Stimulated activated effector memory CD8-positive, alpha-beta T cell treated with anti-CD3 and anti-CD28 coated beads, Interleukin-12 subunit alpha, Interleukin-12 subunit beta, amount 100 ng/mL, for 72 hours (primary cell): Measurements from ENCODE around the gene YY1.
"Not testable (repeated sequence)": the region's sequence is repeated elsewhere in the genome, so short reads cannot be mapped to it uniquely, and the experiment has no call there.

Source experiments
- ATAC-seq: fragments of 150-1000 bp; cut with Tn5 transposase; 2 replicates; pipeline ENCODE4 v1.10.0; 2021
- DNase-seq, 2 donors: peaks; one replicate each; pipeline ENCODE4 v3.0.0; 2021 to 2022; ENCODE audit warnings: low spot score in 2 of 2
- H3K27ac Mint-ChIP-seq: one replicate; pipeline ENCODE4 v1.8.0; 2022; ENCODE audit warnings: mild to moderate bottlenecking, mixed read lengths
- H3K36me3 Mint-ChIP-seq: one replicate; pipeline ENCODE4 v1.8.0; 2022; ENCODE audit warnings: mild to moderate bottlenecking, mixed read lengths
- H3K4me1 Mint-ChIP-seq: one replicate; pipeline ENCODE4 v1.8.0; 2022; ENCODE audit warnings: mixed read lengths
- H3K4me3 Mint-ChIP-seq: one replicate; pipeline ENCODE4 v1.8.0; 2022; ENCODE audit warnings: mild to moderate bottlenecking, mixed read lengths
- H3K9me3 Mint-ChIP-seq: one replicate; pipeline ENCODE4 v1.8.0; 2022; ENCODE audit warnings: mixed read lengths

The YY1 gene

GRCh38 chr14:100238419-100239210 is at the start of gene YY1:
YY1 (plus strand) TSS chr14:100239144; CDS start chr14:100239245, 101 bp downstream.
- Mint-ChIP-seq H3K9me3 (no peaks in the 10 kb centered on the region), H3K4me3 (peak within 1 kb of the TSS; percentile 83), H3K4me1 (peaks cover 62% of the 10 kb centered on the region), H3K27ac (peak within 1 kb of the TSS; percentile 97), H3K36me3 (peaks cover 78% of the 10 kb centered on the region)
- ATAC-seq (peak; percentile 90), DNase-seq (peak; percentile 99)

DNA sequence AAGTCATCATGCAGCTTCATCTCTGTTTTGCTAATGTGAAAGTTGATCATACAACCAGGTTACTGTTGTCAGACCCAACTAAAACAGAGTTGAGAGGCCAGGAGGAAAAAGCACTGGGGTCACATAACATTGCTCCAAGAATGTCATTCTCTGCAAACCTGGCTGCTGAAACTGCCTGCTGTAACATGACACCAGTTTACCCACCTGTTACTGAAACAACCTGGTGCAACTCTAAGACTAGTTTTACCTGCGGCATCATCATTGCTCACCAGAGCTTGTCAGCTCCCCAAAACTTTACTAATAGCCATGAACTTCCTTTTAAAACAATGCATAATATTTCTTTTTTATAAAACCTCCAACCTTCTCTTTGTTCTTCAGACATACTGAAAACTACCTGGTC is 48.8 kb upstream of the YY1 start:
- H3K27ac Mint-ChIP-seq = no peak overlapping the region
- no peak for ATAC-seq

DNA sequence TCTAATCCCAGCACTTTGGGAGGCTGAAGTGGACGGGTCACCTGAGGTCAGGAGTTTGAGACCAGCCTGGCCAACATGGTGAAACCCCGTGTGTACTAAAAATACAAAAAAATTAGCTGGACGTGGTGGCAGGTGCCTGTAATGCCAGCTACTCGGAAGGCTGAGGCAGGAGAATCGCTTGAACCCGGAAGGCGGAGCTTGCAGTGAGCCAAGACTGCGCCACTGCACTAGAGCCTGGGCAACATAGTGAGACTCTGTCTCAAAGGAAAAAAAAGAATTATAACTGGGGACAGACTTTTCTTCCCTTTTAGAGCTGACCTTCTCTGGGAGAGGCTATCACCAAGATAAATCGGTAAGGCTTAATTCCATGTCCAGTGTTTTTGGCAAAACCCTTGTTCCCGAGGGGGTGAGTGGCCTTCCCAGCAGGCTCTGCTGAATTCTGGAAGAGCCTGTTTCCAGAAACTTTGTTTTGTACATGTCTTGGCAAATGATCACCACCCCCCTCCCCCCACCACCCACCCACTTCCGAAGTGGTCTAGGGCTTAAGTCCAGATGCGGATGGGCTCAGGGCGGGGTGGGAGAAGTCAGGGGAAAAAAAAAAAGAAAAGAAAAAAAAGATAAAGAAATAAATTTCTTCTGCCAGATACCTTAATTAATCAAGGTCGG is 47.2 kb upstream of the YY1 start:
- DNase-seq (no peak), ATAC-seq (no peak)
- Mint-ChIP-seq H3K4me1 (peaks cover 8% of the 10 kb centered on the region), H3K27ac (peak overlapping the region; percentile 95), H3K36me3 (peaks cover 7% of the 10 kb centered on the region), H3K4me3 (peak overlapping the region; percentile 78), H3K9me3 (no peaks in the 10 kb centered on the region)

More for the DNA sequence above, 48.8 kb upstream of the YY1 start:
- Mint-ChIP-seq H3K4me1 (peaks cover 8% of the 10 kb centered on the region), H3K4me3 (no peak overlapping the region), H3K9me3 (no peaks in the 10 kb centered on the region), H3K36me3 (peaks cover 7% of the 10 kb centered on the region)
- DNase-seq = no peak

- no peaks in the 10 kb centered on the region for H3K9me3 Mint-ChIP-seq
- H3K27ac Mint-ChIP-seq = peak overlapping the region; percentile 95
- H3K4me1 Mint-ChIP-seq = peaks cover 8% of the 10 kb centered on the region
- DNase-seq = peak in 1 of 2 donors; percentile 74
- peaks cover 7% of the 10 kb centered on the region for H3K36me3 Mint-ChIP-seq
- ATAC-seq = no peak
- peak overlapping the region; percentile 78 for H3K4me3 Mint-ChIP-seq
Measured at GRCh38 chr14:100192250-100192671, 46.7 kb upstream of the YY1 start.

- ATAC-seq (peak; percentile 100), DNase-seq (peak; percentile 100)
- Mint-ChIP-seq H3K27ac (peak overlapping the region; percentile 95), H3K36me3 (peaks cover 7% of the 10 kb centered on the region), H3K4me3 (peak overlapping the region; percentile 78), H3K4me1 (peaks cover 8% of the 10 kb centered on the region), H3K9me3 (no peaks in the 10 kb centered on the region)
Measured at GRCh38 chr14:100192672-100193416, 46.1 kb upstream of the YY1 start.

GRCh38 chr14:100193417-100194357 is 45.3 kb upstream of the YY1 start:
- DNase-seq (no peak), ATAC-seq (peak; percentile 23)
- peaks cover 8% of the 10 kb centered on the region for H3K4me1 Mint-ChIP-seq
- peaks cover 7% of the 10 kb centered on the region for H3K36me3 Mint-ChIP-seq
- peak overlapping the region; percentile 78 for H3K4me3 Mint-ChIP-seq
- H3K27ac Mint-ChIP-seq = peak overlapping the region; percentile 95
- no peaks in the 10 kb centered on the region for H3K9me3 Mint-ChIP-seq

DNA sequence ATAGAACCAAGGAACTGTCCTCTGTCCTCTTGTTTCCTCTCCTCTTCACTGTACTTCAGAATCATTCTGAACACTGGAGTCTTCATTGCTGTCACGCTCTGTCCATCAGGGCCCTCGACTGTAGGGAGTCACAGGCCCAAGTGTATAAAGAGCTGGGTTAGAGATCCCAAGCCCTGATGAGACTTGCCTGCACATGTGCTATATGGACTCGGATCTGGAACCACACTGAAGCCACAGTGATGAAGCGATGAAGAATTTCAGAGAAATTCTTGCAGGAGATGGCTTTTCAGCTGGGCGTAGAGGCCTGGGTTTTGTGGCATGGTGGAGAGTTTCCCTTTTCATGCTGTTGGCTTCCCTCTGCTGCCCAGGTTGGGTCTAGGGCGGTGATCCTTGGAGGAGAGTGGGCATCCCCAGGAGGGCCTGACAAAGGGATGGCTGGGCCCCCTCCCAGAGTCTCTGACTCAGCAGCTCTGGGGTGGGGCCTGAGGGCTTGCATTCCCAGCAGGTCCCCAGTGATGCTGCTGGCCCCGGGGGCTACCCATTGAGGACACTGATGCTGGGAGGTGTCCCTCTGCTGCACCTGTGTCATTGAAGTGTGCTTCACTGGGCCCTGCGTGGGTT is 39.6 kb upstream of the YY1 start:
- H3K27ac Mint-ChIP-seq = no peak overlapping the region
- no peak overlapping the region for H3K4me3 Mint-ChIP-seq
- H3K36me3 Mint-ChIP-seq = no peaks in the 10 kb centered on the region
- no peaks in the 10 kb centered on the region for H3K9me3 Mint-ChIP-seq
- ATAC-seq = no peak
- DNase-seq = no peak
- H3K4me1 Mint-ChIP-seq = no peaks in the 10 kb centered on the region

DNA sequence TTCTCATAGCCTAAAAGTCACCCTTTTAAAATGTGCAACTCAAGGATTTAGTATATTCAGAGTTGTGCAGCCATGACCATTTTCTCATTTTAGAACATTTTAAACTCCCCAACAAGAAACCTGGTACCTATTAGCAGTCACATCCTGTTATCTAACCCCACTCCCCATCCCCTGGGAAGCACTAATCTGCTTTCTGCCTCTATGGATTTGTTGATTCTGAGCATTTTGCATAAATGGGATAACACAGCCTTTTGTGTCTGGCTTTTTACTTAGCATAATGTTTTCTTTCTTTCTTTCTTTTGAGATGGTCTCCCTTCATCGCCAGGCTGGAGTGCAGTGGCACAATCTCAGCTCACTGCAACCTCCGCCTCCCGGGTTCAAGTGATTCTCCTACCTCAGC is 38.6 kb upstream of the YY1 start:
- no peak overlapping the region for H3K27ac Mint-ChIP-seq
- DNase-seq (no peak), ATAC-seq (no peak)
- H3K4me3 Mint-ChIP-seq = no peak overlapping the region
- no peaks in the 10 kb centered on the region for H3K4me1 Mint-ChIP-seq
- H3K36me3 Mint-ChIP-seq = no peaks in the 10 kb centered on the region
- H3K9me3 Mint-ChIP-seq = no peaks in the 10 kb centered on the region

GRCh38 chr14:100201701-100202100 is 37.2 kb upstream of the YY1 start:
- Mint-ChIP-seq H3K4me1 (no peaks in the 10 kb centered on the region), H3K9me3 (no peaks in the 10 kb centered on the region), H3K4me3 (no peak overlapping the region), H3K36me3 (no peaks in the 10 kb centered on the region), H3K27ac (no peak overlapping the region)
- ATAC-seq (no peak), DNase-seq (no peak)

GRCh38 chr14:100202712-100203111 is 36.2 kb upstream of the YY1 start:
- Mint-ChIP-seq H3K9me3 (no peaks in the 10 kb centered on the region), H3K4me1 (no peaks in the 10 kb centered on the region), H3K27ac (no peak overlapping the region), H3K36me3 (no peaks in the 10 kb centered on the region), H3K4me3 (no peak overlapping the region)
- ATAC-seq = no peak
- DNase-seq = no peak

DNA sequence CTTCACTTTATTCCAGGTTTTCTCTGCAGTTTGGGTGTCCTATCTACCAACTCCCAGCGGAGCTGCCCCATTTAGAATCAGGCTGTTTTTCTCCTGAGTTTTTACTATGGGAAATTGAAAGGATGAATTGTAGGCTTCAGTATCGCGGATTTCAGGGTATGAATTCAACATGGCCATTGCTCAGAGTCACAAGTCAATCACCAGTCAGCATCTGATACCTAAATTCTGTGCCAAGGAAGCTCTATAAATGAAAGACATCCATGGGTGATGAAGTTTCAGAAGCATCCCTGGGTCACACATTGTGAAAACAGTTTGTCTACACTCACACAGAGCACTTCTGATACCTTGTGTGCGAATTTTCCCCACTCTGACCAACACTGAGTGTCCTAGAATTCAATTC is 35.8 kb upstream of the YY1 start:
- Mint-ChIP-seq H3K9me3 (no peaks in the 10 kb centered on the region), H3K36me3 (no peaks in the 10 kb centered on the region), H3K4me1 (no peaks in the 10 kb centered on the region), H3K27ac (no peak overlapping the region), H3K4me3 (no peak overlapping the region)
- ATAC-seq (no peak), DNase-seq (no peak)

GRCh38 chr14:100203962-100204834 is 34.7 kb upstream of the YY1 start:
- no peaks in the 10 kb centered on the region for H3K36me3 Mint-ChIP-seq
- no peak overlapping the region for H3K27ac Mint-ChIP-seq
- no peaks in the 10 kb centered on the region for H3K4me1 Mint-ChIP-seq
- no peaks in the 10 kb centered on the region for H3K9me3 Mint-ChIP-seq
- DNase-seq = no peak
- H3K4me3 Mint-ChIP-seq = no peak overlapping the region
- no peak for ATAC-seq

DNA sequence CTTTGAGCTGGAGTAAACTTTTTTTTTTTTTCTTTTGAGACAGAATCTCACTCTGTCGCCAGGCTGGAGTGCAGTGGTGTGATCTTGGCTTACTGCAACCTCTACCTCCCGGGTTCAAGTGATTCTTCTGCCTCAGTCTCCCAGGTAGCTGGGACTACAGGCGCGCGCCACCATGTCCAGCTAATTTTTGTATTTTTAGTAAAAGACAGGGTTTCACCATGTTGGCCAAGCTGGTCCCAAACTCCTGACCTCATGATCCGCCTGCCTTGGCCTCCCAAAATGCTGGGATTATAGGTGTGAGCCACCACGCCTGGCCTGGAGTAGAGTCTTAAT is 34.1 kb upstream of the YY1 start:
- not testable (repeated sequence) for H3K27ac Mint-ChIP-seq, DNase-seq, H3K4me1 Mint-ChIP-seq, ATAC-seq, H3K4me3 Mint-ChIP-seq, H3K36me3 Mint-ChIP-seq, H3K9me3 Mint-ChIP-seq

DNA sequence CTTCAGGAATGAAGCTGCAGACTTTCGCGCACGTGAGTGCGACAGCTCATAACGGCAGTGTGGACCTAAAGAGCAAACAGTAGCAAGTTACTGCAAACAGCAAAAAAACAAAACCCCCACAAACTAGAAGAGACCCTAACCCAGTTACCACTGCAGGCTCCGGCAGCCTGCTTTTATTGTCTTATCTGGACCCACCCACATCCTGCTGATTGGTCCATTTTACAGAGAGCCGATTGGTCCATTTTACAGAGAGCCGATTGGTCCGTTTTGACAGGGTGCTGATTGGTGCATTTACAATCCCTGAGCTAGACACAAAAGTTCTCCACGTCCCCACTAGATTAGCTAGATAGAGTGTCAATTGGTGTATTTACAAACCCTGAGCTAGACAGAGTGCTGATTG is 31.4 kb upstream of the YY1 start:
- H3K9me3 Mint-ChIP-seq, H3K27ac Mint-ChIP-seq, DNase-seq, ATAC-seq, H3K4me3 Mint-ChIP-seq, H3K36me3 Mint-ChIP-seq: not testable (repeated sequence)
- peaks cover 11% of the 10 kb centered on the region for H3K4me1 Mint-ChIP-seq
